WTC11 (cell line): ENCODE measurements around the gene MBTPS2. TPM values are rescaled to one million over a fixed set of nuclear protein-coding genes. Genes with fewer than 3 reads are reported as not detected.

Source experiments
- ATAC-seq: fragments of 200-7000 bp; cut with Tn5 transposase; 2 replicates; pipeline ENCODE4 v1.10.0; 2021; ENCODE audit warnings: mild to moderate bottlenecking, moderate library complexity
- Bru-seq: library from RNA; stranded (reverse); fragments of 400-500 nt; gene quantifications from one replicate; lab custom pipeline; 2021; lab: Mats Ljungman, UMichigan
- CTCF ChIA-PET: fragments of 300-600 bp; sonication (Branson Sonifier 250); formaldehyde crosslinking; loops from one replicate; lab custom pipeline; 2021; ENCODE audit warnings: antibody characterized with exemption; lab: Charles Lee
- POLR2A ChIA-PET: fragments of 350-600 bp; sonication (Branson Sonifier 250); formaldehyde crosslinking; loops from one replicate; lab custom pipeline; 2021; ENCODE audit warnings: antibody characterized with exemption; lab: Charles Lee
- DNase-seq: peaks from one replicate; pipeline ENCODE4 v3.0.0; 2021; ENCODE audit warnings: low spot score
- H3K27ac Mint-ChIP-seq: 2 replicates; pipeline ENCODE4 v1.8.0; 2021; ENCODE audit warnings: mixed read lengths
- H3K27me3 Mint-ChIP-seq: 2 replicates; pipeline ENCODE4 v1.8.0; 2021; ENCODE audit warnings: low read depth, mild to moderate bottlenecking, moderate library complexity, mixed read lengths
- H3K36me3 Mint-ChIP-seq: 2 replicates; pipeline ENCODE4 v1.8.0; 2021; ENCODE audit warnings: mixed read lengths
- H3K4me1 Mint-ChIP-seq: 2 replicates; pipeline ENCODE4 v1.8.0; 2022; ENCODE audit warnings: mixed read lengths
- H3K4me3 Mint-ChIP-seq: 2 replicates; pipeline ENCODE4 v1.8.0; 2021; ENCODE audit warnings: mild to moderate bottlenecking, moderate library complexity, mixed read lengths
- H3K9me3 Mint-ChIP-seq: 2 replicates; pipeline ENCODE4 v1.8.0; 2021; ENCODE audit warnings: mixed read lengths
- CBFB ChIP-seq: sonication (generic); formaldehyde crosslinking; IDR thresholded peaks from 2 replicates; pipeline ENCODE4 v1.8.1; 2022; ENCODE audit warnings: mild to moderate bottlenecking, low read depth, missing genetic modification reagents
- CREM ChIP-seq: sonication (generic); formaldehyde crosslinking; IDR thresholded peaks from 2 replicates; pipeline ENCODE4 v1.8.1; 2022; ENCODE audit warnings: mild to moderate bottlenecking, missing genetic modification reagents, moderate library complexity
- ETV6 ChIP-seq: sonication (generic); formaldehyde crosslinking; IDR thresholded peaks from 2 replicates; pipeline ENCODE4 v1.8.1; 2022; ENCODE audit warnings: mild to moderate bottlenecking, missing genetic modification reagents
- FOXK1 ChIP-seq: sonication (generic); formaldehyde crosslinking; IDR thresholded peaks from 2 replicates; pipeline ENCODE4 v1.8.0; 2022; ENCODE audit warnings: mild to moderate bottlenecking, moderate library complexity, missing genetic modification reagents
- FOXP1 ChIP-seq: sonication (generic); formaldehyde crosslinking; IDR thresholded peaks from 2 replicates; pipeline ENCODE4 v1.8.0; 2022; ENCODE audit warnings: missing genetic modification reagents, mild to moderate bottlenecking, moderate library complexity, borderline replicate concordance
- GABPB1 ChIP-seq: sonication (generic); formaldehyde crosslinking; IDR thresholded peaks from 2 replicates; pipeline ENCODE4 v1.8.1; 2023; ENCODE audit warnings: mild to moderate bottlenecking, missing genetic modification reagents
- JUN ChIP-seq: sonication (generic); formaldehyde crosslinking; IDR thresholded peaks from 2 replicates; pipeline ENCODE4 v1.8.0; 2023; ENCODE audit warnings: mild to moderate bottlenecking, missing genetic modification reagents
- MYBL2 ChIP-seq: sonication (generic); formaldehyde crosslinking; IDR thresholded peaks from 2 replicates; pipeline ENCODE4 v1.8.1; 2023; ENCODE audit warnings: mild to moderate bottlenecking, moderate library complexity, missing genetic modification reagents
- SMAD3 ChIP-seq: sonication (generic); formaldehyde crosslinking; IDR thresholded peaks from 2 replicates; pipeline ENCODE4 v1.8.0; 2022; ENCODE audit warnings: missing genetic modification reagents, mild to moderate bottlenecking, borderline replicate concordance
- TEAD1 ChIP-seq: sonication (generic); formaldehyde crosslinking; IDR thresholded peaks from 2 replicates; pipeline ENCODE4 v1.8.0; 2022; ENCODE audit warnings: mild to moderate bottlenecking, missing genetic modification reagents
- TEAD4 ChIP-seq: sonication (generic); formaldehyde crosslinking; IDR thresholded peaks from 2 replicates; pipeline ENCODE4 v1.8.0; 2022; ENCODE audit warnings: mild to moderate bottlenecking, missing genetic modification reagents
- TP53 ChIP-seq: sonication (generic); formaldehyde crosslinking; IDR thresholded peaks from 2 replicates; pipeline ENCODE4 v1.8.1; 2023; ENCODE audit warnings: mild to moderate bottlenecking, missing genetic modification reagents
- long read RNA-seq, 3 experiments: library from RNA in 1 of 3; library from capped mRNA in 1 of 3; library from polyadenylated mRNA in 1 of 3; unstranded in 2 of 3; stranded (forward) in 1 of 3; transcript quantifications; one replicate each; pipeline ENCODE4 v2.0.0, GENCODE V29; 2021
- total RNA-seq: library from RNA; stranded (reverse); gene quantifications from 3 replicates; pipeline ENCODE4 v1.2.3, GENCODE V29; 2021
- TF ChIP-seq, protein P1 (sequence below): sonication (generic); formaldehyde crosslinking; IDR thresholded peaks from 2 replicates; pipeline ENCODE4 v1.8.1; 2022; ENCODE audit warnings: missing genetic modification reagents, borderline replicate concordance
- TF ChIP-seq, protein P2 (sequence below): sonication (generic); formaldehyde crosslinking; IDR thresholded peaks from 2 replicates; pipeline ENCODE4 v1.8.0; 2022; ENCODE audit warnings: mild to moderate bottlenecking, missing genetic modification reagents
- TF ChIP-seq, protein P3 (sequence below): sonication (generic); formaldehyde crosslinking; IDR thresholded peaks from 2 replicates; pipeline ENCODE4 v1.8.0; 2023; ENCODE audit warnings: missing genetic modification reagents, mild to moderate bottlenecking, borderline replicate concordance
- TF ChIP-seq, protein P4 (sequence below): sonication (generic); formaldehyde crosslinking; IDR thresholded peaks from 2 replicates; pipeline ENCODE4 v1.8.0; 2022; ENCODE audit warnings: mild to moderate bottlenecking, missing genetic modification reagents
- TF ChIP-seq, protein P5 (sequence below): fragments of 250-450 bp; sonication (Bioruptor Pico); IDR thresholded peaks from 2 replicates; pipeline ENCODE4 v1.8.0; 2021; ENCODE audit warnings: mild to moderate bottlenecking
- TF ChIP-seq, protein P6 (sequence below): sonication (generic); formaldehyde crosslinking; IDR thresholded peaks from 2 replicates; pipeline ENCODE4 v1.8.0; 2023; ENCODE audit warnings: mild to moderate bottlenecking, missing genetic modification reagents
- TF ChIP-seq, protein P7 (sequence below): sonication (generic); formaldehyde crosslinking; IDR thresholded peaks from 2 replicates; pipeline ENCODE4 v1.8.1; 2023; ENCODE audit warnings: mild to moderate bottlenecking, moderate library complexity, missing genetic modification reagents
- TF ChIP-seq, protein P8 (sequence below): sonication (generic); formaldehyde crosslinking; IDR thresholded peaks from 2 replicates; pipeline ENCODE4 v1.8.0; 2023; ENCODE audit warnings: missing genetic modification reagents

The MBTPS2 gene
- total RNA-seq, result 8.4 to 9.8 TPM (median 9.1 TPM) in 3 replicates
- percentile 69 among the genes with signal in this experiment for Bru-seq, nascent RNA
- long read RNA-seq, experiment 1, full-length matches to known transcripts, result 71 of 86 reads
- long read RNA-seq, experiment 1, partial matches to known transcripts, result 7 of 86 reads
- long read RNA-seq, experiment 1, other reads (novel, unspliced or antisense), result 8 of 86 reads
- long read RNA-seq, experiment 2, full-length matches to known transcripts, result 7 of 16 reads
- long read RNA-seq, experiment 2, partial matches to known transcripts, result 3 of 16 reads
- long read RNA-seq, experiment 2, other reads (novel, unspliced or antisense), result 6 of 16 reads
- long read RNA-seq, experiment 3, full-length matches to known transcripts, result 11 of 19 reads
- long read RNA-seq, experiment 3, partial matches to known transcripts, result 2 of 19 reads
- long read RNA-seq, experiment 3, other reads (novel, unspliced or antisense), result 6 of 19 reads

DNA sequence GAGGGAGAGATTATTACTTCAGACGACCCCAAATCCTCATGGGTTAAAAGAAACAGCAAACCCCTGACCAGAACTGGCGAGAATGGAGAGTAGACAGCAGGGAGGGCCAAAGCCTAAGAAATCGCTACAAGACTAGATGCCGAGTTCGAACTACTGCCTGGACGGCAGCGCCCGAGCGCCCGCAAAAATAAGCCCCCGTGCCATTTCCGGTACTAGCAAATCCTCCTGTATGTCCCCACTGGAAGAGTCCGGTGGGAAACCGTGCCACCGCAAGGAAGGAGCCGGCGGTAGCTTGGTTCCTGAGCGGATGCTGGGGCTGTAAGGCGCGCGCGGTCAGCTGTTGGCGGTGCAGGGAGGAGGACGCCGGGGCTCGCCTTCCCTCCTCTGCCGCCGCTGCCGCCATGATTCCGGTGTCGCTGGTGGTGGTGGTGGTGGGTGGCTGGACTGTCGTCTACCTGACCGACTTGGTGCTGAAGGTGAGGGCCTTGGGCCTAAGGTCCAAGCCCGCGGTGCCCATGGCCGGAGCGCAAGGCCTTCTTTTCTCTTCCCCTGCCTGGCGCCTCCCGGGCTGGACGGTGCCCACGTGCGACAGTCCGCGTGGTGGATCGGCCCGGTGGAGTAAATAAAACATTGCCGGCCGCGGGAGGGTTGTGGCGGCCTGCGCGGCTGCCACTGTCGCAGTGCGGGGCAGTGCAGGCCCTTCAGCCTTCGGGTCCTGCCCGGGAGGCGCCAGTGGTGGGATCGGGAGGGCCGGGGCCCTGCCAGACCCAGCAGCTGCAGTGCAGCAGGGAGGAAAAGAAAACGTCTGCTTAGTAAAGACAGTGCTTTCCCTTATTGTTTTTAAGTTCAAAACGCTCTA lies at the start of gene MBTPS2:
MBTPS2 (plus strand) TSS at position 284 of the 859 bp plus-strand sequence; CDS start at position 402, 118 bp downstream.
- Mint-ChIP-seq H3K4me3 (peak within 1 kb of the TSS; percentile 86), H3K9me3 (no peaks in the 10 kb centered on the region), H3K4me1 (peaks cover 11% of the 10 kb centered on the region), H3K27me3 (no peaks in the 10 kb centered on the region), H3K27ac (no peak within 1 kb of the TSS), H3K36me3 (peaks cover 2% of the 10 kb centered on the region)
- CTCF ChIA-PET, result no interaction called here
- POLR2A ChIA-PET, result interaction anchor here (0.9 kb wide), 1 partner anchor 133 kb away, joined by 5 read pairs; no protein-coding TSS in a partner anchor
- DNase-seq (peak; percentile 81), ATAC-seq (peak; percentile 88)
- peak; percentile 84 for TF ChIP-seq GABPB1 (CRISPR knock-in tag)
- TF ChIP-seq FOXP1 (CRISPR knock-in tag), result peak; percentile 81; the same call in 1 of the 2 replicates
- TF ChIP-seq, protein P1, sequence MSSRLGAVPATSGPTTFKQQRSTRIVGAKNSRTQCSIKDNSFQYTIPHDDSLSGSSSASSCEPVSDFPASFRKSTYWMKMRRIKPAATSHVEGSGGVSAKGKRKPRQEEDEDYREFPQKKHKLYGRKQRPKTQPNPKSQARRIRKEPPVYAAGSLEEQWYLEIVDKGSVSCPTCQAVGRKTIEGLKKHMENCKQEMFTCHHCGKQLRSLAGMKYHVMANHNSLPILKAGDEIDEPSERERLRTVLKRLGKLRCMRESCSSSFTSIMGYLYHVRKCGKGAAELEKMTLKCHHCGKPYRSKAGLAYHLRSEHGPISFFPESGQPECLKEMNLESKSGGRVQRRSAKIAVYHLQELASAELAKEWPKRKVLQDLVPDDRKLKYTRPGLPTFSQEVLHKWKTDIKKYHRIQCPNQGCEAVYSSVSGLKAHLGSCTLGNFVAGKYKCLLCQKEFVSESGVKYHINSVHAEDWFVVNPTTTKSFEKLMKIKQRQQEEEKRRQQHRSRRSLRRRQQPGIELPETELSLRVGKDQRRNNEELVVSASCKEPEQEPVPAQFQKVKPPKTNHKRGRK, result no peak
- TF ChIP-seq, protein P2, sequence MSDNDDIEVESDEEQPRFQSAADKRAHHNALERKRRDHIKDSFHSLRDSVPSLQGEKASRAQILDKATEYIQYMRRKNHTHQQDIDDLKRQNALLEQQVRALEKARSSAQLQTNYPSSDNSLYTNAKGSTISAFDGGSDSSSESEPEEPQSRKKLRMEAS, result peak; percentile 71
- peak; percentile 82; the same call in 1 of the 2 replicates for TF ChIP-seq FOXK1
- TF ChIP-seq, protein P3, sequence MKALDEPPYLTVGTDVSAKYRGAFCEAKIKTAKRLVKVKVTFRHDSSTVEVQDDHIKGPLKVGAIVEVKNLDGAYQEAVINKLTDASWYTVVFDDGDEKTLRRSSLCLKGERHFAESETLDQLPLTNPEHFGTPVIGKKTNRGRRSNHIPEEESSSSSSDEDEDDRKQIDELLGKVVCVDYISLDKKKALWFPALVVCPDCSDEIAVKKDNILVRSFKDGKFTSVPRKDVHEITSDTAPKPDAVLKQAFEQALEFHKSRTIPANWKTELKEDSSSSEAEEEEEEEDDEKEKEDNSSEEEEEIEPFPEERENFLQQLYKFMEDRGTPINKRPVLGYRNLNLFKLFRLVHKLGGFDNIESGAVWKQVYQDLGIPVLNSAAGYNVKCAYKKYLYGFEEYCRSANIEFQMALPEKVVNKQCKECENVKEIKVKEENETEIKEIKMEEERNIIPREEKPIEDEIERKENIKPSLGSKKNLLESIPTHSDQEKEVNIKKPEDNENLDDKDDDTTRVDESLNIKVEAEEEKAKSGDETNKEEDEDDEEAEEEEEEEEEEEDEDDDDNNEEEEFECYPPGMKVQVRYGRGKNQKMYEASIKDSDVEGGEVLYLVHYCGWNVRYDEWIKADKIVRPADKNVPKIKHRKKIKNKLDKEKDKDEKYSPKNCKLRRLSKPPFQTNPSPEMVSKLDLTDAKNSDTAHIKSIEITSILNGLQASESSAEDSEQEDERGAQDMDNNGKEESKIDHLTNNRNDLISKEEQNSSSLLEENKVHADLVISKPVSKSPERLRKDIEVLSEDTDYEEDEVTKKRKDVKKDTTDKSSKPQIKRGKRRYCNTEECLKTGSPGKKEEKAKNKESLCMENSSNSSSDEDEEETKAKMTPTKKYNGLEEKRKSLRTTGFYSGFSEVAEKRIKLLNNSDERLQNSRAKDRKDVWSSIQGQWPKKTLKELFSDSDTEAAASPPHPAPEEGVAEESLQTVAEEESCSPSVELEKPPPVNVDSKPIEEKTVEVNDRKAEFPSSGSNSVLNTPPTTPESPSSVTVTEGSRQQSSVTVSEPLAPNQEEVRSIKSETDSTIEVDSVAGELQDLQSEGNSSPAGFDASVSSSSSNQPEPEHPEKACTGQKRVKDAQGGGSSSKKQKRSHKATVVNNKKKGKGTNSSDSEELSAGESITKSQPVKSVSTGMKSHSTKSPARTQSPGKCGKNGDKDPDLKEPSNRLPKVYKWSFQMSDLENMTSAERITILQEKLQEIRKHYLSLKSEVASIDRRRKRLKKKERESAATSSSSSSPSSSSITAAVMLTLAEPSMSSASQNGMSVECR (CRISPR knock-in tag), result peak; percentile 84; the same call in 1 of the 2 replicates
- TF ChIP-seq, protein P4, sequence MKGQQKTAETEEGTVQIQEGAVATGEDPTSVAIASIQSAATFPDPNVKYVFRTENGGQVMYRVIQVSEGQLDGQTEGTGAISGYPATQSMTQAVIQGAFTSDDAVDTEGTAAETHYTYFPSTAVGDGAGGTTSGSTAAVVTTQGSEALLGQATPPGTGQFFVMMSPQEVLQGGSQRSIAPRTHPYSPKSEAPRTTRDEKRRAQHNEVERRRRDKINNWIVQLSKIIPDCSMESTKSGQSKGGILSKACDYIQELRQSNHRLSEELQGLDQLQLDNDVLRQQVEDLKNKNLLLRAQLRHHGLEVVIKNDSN, result peak; percentile 49; the same call in 1 of the 2 replicates
- TF ChIP-seq TP53 (CRISPR knock-in tag), result peak; percentile 76; the same call in 1 of the 2 replicates
- TF ChIP-seq TEAD4 (CRISPR knock-in tag), result peak; percentile 56; the same call in 1 of the 2 replicates
- TF ChIP-seq MYBL2 (CRISPR knock-in tag), result peak; percentile 66; the same call in 1 of the 2 replicates
- no peak for TF ChIP-seq CBFB (CRISPR knock-in tag)
- TF ChIP-seq, protein P5, sequence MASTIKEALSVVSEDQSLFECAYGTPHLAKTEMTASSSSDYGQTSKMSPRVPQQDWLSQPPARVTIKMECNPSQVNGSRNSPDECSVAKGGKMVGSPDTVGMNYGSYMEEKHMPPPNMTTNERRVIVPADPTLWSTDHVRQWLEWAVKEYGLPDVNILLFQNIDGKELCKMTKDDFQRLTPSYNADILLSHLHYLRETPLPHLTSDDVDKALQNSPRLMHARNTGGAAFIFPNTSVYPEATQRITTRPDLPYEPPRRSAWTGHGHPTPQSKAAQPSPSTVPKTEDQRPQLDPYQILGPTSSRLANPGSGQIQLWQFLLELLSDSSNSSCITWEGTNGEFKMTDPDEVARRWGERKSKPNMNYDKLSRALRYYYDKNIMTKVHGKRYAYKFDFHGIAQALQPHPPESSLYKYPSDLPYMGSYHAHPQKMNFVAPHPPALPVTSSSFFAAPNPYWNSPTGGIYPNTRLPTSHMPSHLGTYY (CRISPR knock-in tag), result no peak
- TF ChIP-seq, protein P6, sequence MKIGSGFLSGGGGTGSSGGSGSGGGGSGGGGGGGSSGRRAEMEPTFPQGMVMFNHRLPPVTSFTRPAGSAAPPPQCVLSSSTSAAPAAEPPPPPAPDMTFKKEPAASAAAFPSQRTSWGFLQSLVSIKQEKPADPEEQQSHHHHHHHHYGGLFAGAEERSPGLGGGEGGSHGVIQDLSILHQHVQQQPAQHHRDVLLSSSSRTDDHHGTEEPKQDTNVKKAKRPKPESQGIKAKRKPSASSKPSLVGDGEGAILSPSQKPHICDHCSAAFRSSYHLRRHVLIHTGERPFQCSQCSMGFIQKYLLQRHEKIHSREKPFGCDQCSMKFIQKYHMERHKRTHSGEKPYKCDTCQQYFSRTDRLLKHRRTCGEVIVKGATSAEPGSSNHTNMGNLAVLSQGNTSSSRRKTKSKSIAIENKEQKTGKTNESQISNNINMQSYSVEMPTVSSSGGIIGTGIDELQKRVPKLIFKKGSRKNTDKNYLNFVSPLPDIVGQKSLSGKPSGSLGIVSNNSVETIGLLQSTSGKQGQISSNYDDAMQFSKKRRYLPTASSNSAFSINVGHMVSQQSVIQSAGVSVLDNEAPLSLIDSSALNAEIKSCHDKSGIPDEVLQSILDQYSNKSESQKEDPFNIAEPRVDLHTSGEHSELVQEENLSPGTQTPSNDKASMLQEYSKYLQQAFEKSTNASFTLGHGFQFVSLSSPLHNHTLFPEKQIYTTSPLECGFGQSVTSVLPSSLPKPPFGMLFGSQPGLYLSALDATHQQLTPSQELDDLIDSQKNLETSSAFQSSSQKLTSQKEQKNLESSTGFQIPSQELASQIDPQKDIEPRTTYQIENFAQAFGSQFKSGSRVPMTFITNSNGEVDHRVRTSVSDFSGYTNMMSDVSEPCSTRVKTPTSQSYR (CRISPR knock-in tag), result no peak
- peak; percentile 30; the same call in 1 of the 2 replicates for TF ChIP-seq CREM
- peak; percentile 36; the same call in 1 of the 2 replicates for TF ChIP-seq JUN (CRISPR knock-in tag)
- peak; percentile 88 for TF ChIP-seq ETV6 (CRISPR knock-in tag)
- peak; percentile 80 for TF ChIP-seq TEAD1 (CRISPR knock-in tag)
- peak; percentile 71; the same call in 1 of the 2 replicates for TF ChIP-seq SMAD3 (CRISPR knock-in tag)
- TF ChIP-seq, protein P7, sequence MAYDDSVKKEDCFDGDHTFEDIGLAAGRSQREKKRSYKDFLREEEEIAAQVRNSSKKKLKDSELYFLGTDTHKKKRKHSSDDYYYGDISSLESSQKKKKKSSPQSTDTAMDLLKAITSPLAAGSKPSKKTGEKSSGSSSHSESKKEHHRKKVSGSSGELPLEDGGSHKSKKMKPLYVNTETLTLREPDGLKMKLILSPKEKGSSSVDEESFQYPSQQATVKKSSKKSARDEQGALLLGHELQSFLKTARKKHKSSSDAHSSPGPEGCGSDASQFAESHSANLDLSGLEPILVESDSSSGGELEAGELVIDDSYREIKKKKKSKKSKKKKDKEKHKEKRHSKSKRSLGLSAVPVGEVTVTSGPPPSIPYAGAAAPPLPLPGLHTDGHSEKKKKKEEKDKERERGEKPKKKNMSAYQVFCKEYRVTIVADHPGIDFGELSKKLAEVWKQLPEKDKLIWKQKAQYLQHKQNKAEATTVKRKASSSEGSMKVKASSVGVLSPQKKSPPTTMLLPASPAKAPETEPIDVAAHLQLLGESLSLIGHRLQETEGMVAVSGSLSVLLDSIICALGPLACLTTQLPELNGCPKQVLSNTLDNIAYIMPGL (CRISPR knock-in tag), result peak; percentile 66
- TF ChIP-seq, protein P8, sequence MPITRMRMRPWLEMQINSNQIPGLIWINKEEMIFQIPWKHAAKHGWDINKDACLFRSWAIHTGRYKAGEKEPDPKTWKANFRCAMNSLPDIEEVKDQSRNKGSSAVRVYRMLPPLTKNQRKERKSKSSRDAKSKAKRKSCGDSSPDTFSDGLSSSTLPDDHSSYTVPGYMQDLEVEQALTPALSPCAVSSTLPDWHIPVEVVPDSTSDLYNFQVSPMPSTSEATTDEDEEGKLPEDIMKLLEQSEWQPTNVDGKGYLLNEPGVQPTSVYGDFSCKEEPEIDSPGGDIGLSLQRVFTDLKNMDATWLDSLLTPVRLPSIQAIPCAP (CRISPR knock-in tag), result peak; percentile 62
